Heart left ventricle (tissue), 16 donors: ENCODE results near the gene SPPL2C. TPM values are rescaled to one million over a fixed set of nuclear protein-coding genes. Genes with fewer than 3 reads are reported as not detected.

Experiments
- ATAC-seq, 4 donors: fragments of 200-7000 bp; cut with Tn5 transposase; one replicate each; pipeline ENCODE4 v1.9.1; 2020 to 2022; ENCODE audit warnings: moderate library complexity in 4 of 4, mild to moderate bottlenecking in 3 of 4, moderate number of reproducible peaks in 1 of 4
- DNase-seq, 5 donors: peaks; one replicate each; pipeline ENCODE4 v3.0.0-alpha.2; 2020
- H3K27ac ChIP-seq, 12 donors: fragments of 200-600 bp; sonication (generic) in 4 of 12; one replicate each; pipeline versions ENCODE4 v1.5.0 to v1.8.0; 2016 to 2022; ENCODE audit warnings: mild to moderate bottlenecking in 2 of 12
- H3K27me3 ChIP-seq, 9 donors: fragments of 200-600 bp; sonication (generic) in 2 of 9; one replicate each; pipeline versions ENCODE4 v1.5.1 to v1.8.0; 2016 to 2022; ENCODE audit warnings: mild to moderate bottlenecking in 3 of 9
- H3K36me3 ChIP-seq, 9 donors: fragments of 200-600 bp; sonication (generic) in 2 of 9; one replicate each; pipeline versions ENCODE4 v1.5.0 to v1.8.0; 2018 to 2022; ENCODE audit warnings: mild to moderate bottlenecking in 2 of 9
- H3K4me1 ChIP-seq, 12 donors: fragments of 200-600 bp; sonication (generic) in 4 of 12; one replicate each; pipeline versions ENCODE4 v1.5.0 to v1.8.0; 2016 to 2022; ENCODE audit warnings: mild to moderate bottlenecking in 3 of 12
- H3K4me3 ChIP-seq, 12 donors: fragments of 200-600 bp; sonication (generic) in 4 of 12; one replicate each; pipeline versions ENCODE4 v1.5.0 to v1.8.0; 2017 to 2022; ENCODE audit warnings: mild to moderate bottlenecking in 9 of 12, moderate library complexity in 4 of 12
- H3K9me3 ChIP-seq, 12 donors: fragments of 200-600 bp; sonication (generic) in 4 of 12; one replicate each; pipeline versions ENCODE4 v1.5.0 to v1.8.0; 2016 to 2022; ENCODE audit warnings: mild to moderate bottlenecking in 1 of 12
- POLR2A ChIP-seq, 2 donors: fragments of 450-650 bp; IDR thresholded peaks; one replicate each; pipeline ENCODE4 v1.6.1; 2017; ENCODE audit warnings: antibody characterized with exemption in 2 of 2, mild to moderate bottlenecking in 2 of 2, moderate library complexity in 2 of 2
- WGBS, 4 donors: extraction: QIAGEN DNeasy Blood & Tissue Kit in 2 of 4; methylation state at CpG; one replicate each; pipeline versions ENCODE4 v1.1.5 to v1.1.7; 2013 to 2018; 5-methylcytosine and 5-hydroxymethylcytosine counted together
- intact Hi-C, 10 donors: fragments of 100-400 bp; cut with DNase I; formaldehyde crosslinking; loops; one replicate each; pipeline versions ENCODE4 v1.11.1 to v1.14.2; 2022
- polyA plus RNA-seq, 2 donors: library from polyadenylated mRNA; stranded (reverse); fragments of 200-250 nt; gene quantifications; one replicate each; pipeline ENCODE4 v1.2.3, GENCODE V29; 2013
- total RNA-seq, 9 donors: library from RNA; depleted of rRNA in 2 of 9; stranded (reverse); fragments of >200 nt in 2 of 9; fragmentation: NEBNext Ultra II Directional in 3 of 9; extraction: Animal tissue kit (Norgen Biotek cat#: 25700) in 3 of 9; gene quantifications; one replicate each; pipeline versions ENCODE4 v1.1.0 to v1.2.4, GENCODE V29; 2016 to 2023
- TF ChIP-seq, protein P1 (sequence below), 12 donors: fragments of 200-600 bp; sonication (generic) in 4 of 12; IDR thresholded peaks; one replicate each; pipeline versions ENCODE4 v1.5.0 to v1.8.0; 2018 to 2022; ENCODE audit warnings: antibody characterized with exemption in 12 of 12, mild to moderate bottlenecking in 5 of 12
- donor health status: ischemic (EF 13 %, LVEDD 7.1; RV severe dilation, severe dysfunction).
- donor health status: healthy with polysubstance abuse.
- donor health status: DM: no; HTN: yes; CAD: no.
- donor health status: DM: no; HTN: no; CAD: no.
- donor health status: ischemic (EF 25% LVEDD 6.9; RV normal size, moderate dysfunction).
- donor health status: ischemic (EF 25% LVEDD 5.7; RV mildly dilated, moderate dysfunction).
- donor health status: healthy.
- donor health status: DM: yes; HTN: yes; CAD: no.
- donor health status: ischemic (EF 35%, LVEDD 5.7; RV mildly dilated, moderate dysfunction).
- donor health status: nonischemic (EF 11% LVEDD 7.7; RV severe dilation, severe dysfunction).
- donor health status: DM: yes; HTN: yes; CAD: no.
- donor health status: PGD.
- donor health status: ischemic (EF 29% LVEDD 5.4; RV normal size, mild dysfunction).
- donor health status: nonischemic (EF 23%, LVEDD 6.1; RV moderate dilation, normal function).

The SPPL2C gene
- total and polyA plus RNA-seq, 11 donors = not detected

DNA sequence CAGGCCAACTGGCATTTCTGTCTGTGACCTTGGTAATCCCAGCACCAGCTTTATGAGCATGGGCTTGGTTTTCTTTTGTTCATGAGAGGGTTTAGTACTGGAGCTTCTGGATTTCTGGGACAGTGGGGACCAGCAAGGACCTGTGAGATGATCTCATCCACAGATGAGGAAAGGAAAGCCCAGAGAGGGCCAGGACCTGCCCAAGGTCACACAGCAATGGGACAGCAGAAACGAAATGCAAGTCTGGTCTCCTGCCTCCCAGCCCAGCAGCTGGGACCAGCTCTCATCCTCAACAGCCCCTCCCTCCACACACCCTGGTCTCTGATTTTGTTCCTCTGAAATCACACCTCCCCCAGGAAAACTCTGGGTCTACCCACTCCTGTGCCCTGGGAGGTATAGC, 7.2 kb downstream of the SPPL2C start:
- TF ChIP-seq, protein P1, sequence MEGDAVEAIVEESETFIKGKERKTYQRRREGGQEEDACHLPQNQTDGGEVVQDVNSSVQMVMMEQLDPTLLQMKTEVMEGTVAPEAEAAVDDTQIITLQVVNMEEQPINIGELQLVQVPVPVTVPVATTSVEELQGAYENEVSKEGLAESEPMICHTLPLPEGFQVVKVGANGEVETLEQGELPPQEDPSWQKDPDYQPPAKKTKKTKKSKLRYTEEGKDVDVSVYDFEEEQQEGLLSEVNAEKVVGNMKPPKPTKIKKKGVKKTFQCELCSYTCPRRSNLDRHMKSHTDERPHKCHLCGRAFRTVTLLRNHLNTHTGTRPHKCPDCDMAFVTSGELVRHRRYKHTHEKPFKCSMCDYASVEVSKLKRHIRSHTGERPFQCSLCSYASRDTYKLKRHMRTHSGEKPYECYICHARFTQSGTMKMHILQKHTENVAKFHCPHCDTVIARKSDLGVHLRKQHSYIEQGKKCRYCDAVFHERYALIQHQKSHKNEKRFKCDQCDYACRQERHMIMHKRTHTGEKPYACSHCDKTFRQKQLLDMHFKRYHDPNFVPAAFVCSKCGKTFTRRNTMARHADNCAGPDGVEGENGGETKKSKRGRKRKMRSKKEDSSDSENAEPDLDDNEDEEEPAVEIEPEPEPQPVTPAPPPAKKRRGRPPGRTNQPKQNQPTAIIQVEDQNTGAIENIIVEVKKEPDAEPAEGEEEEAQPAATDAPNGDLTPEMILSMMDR (IDR thresholded peaks at IDR 0.05) = no peak
- no peak for TF ChIP-seq POLR2A (IDR thresholded peaks at IDR 0.05)
- no peak for ATAC-seq
- Histone ChIP-seq H3K27ac (no peak overlapping the region), H3K4me3 (no peak overlapping the region), H3K36me3 (no peaks in the 10 kb centered on the region), H3K9me3 (no peaks in the 10 kb centered on the region), H3K4me1 (peaks cover 0 to 3% (median 0%) of the 10 kb centered on the region in 12 donors), H3K27me3 (peaks cover 0 to 23% (median 0%) of the 10 kb centered on the region in 9 donors)
- intact Hi-C loops = loop anchor here in 8 of 10 donors (1.0 to 5.0 kb wide), 4 partner anchors 130 to 215 kb away; no protein-coding TSS in a partner anchor
- no peak for DNase-seq
- WGBS, 4 donors = 64 to 100% (median 78%) methylated on average over 1 of the region's 1 CpG

DNA sequence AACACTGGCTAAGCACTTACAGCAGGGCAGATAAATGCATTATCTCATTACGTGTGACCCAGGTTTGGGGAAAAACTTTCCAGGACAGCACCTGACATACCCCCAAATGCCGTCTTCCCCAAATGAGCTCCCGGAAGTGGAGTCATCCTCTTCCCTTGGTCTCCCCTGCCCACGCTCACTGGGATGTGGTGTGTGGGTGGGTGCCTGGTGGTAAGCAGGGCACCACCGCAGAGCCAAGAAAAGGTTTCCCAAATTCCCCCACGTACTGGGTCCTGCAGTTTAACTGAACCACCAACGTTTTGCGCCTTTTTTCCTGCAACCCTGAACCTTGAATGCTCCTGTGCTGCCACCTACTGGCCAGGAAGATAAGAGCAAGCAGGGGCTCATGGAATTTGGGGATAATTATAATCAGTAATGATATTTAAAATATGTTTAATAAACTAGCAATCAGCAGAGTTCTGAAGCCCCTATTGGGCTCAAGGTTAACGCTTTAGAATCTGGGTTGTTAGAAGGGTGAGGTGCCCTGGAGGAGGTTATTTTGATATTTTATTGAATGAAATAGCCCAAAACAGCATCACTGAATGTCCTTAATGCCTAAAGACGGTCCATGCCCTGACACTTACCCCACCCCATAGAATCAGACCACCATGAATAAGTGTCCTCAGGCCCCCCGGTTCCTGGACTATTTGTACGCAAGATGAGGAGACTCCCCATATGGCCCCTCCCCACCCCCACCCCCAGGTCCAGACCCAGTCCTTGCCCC, 8.0 kb downstream of the SPPL2C start:
- peaks cover 0 to 23% (median 0%) of the 10 kb centered on the region in 9 donors for H3K27me3 ChIP-seq
- peak in 2 of 5 donors; percentile 40 to 48 for DNase-seq

DNA sequence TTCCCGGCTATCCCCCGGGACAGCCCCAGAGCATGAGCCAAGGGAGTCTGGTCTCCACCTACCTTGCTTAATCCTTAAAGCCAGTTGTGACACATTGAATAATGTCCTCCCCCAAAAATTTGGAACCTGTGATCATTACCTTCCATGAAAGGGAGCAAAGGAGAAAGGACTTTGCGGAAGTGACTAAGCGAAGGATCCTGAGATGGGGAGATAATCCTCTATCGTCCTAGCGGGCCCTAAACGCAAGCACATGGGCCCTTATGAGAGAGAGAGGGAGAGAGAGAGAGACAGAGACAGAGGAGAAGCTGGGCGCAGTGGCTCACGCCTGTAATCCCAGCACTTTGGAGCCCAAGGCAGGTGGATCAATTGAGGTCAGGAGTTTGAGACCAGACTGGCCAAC, 9.5 kb downstream of the SPPL2C start:
- ATAC-seq (no peak), DNase-seq (no peak)
- TF ChIP-seq, protein P1 (IDR thresholded peaks at IDR 0.05) = no peak
- no peak for TF ChIP-seq POLR2A (IDR thresholded peaks at IDR 0.05)
- H3K4me1 ChIP-seq = no peaks in the 10 kb centered on the region
- no peak overlapping the region for H3K27ac ChIP-seq
- H3K27me3 ChIP-seq = peaks cover 0 to 23% (median 2%) of the 10 kb centered on the region in 9 donors
- H3K36me3 ChIP-seq = no peaks in the 10 kb centered on the region
- no peak overlapping the region for H3K4me3 ChIP-seq
- intact Hi-C loops = loop anchor here in 8 of 10 donors (5.0 kb wide), 3 partner anchors 132 to 217 kb away; no protein-coding TSS in a partner anchor
- WGBS, 4 donors = 78 to 80% (median 80%) methylated on average over 9 of the region's 9 CpGs
- no peaks in the 10 kb centered on the region for H3K9me3 ChIP-seq

More for the DNA sequence above, 8.0 kb downstream of the SPPL2C start:
- ATAC-seq = no peak
- WGBS, 4 donors = 25 to 30% (median 26%) methylated on average over 12 of the region's 12 CpGs
- Histone ChIP-seq H3K4me3 (no peak overlapping the region), H3K9me3 (no peaks in the 10 kb centered on the region), H3K36me3 (no peaks in the 10 kb centered on the region), H3K4me1 (peaks cover 0 to 3% (median 0%) of the 10 kb centered on the region in 12 donors), H3K27ac (no peak overlapping the region)
- intact Hi-C loops = loop anchor here in 8 of 10 donors (1.0 to 5.0 kb wide), 4 partner anchors 130 to 215 kb away; no protein-coding TSS in a partner anchor
- no peak for TF ChIP-seq POLR2A (IDR thresholded peaks at IDR 0.05)
- TF ChIP-seq, protein P1 (IDR thresholded peaks at IDR 0.05) = peak; percentile 79 to 91 (median 86)

DNA sequence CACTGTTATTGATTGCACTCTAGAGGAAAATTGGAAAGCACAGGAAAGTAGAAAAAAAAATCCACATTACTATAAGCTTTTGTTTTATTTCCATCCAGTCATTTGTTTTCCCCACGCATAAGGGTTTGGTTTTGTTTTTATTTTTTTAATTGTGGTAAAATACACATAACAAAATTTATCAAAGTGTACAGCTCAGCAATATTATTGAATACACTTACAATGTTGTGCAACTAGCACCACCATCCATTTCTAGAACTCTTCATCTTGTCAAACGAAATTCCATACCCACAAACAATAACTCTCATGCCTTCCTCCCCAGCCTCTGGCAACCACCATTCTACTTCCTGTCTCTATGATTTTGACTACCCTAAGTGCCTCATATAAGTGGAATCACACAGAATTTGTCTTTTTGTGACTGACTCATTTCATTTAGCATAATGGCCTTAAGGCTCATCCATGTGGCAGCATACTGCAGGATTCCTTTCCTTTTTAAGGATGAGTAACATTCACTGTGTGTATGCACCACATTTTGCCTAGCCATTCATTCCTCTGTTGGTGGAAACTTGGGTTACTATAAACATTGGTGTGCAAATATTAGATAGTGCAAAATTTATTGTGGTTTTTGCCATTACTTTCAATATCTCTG, 11.1 kb downstream of the SPPL2C start:
- H3K27me3 ChIP-seq = peaks cover 0 to 23% (median 2%) of the 10 kb centered on the region in 9 donors
- TF ChIP-seq, protein P1 (IDR thresholded peaks at IDR 0.05) = no peak
- TF ChIP-seq POLR2A (IDR thresholded peaks at IDR 0.05) = no peak
- no peaks in the 10 kb centered on the region for H3K4me1 ChIP-seq
- no peaks in the 10 kb centered on the region for H3K9me3 ChIP-seq
- 66 to 71% (median 70%) methylated on average over 2 of the region's 2 CpGs for WGBS, 4 donors
- intact Hi-C loops = no loop called here
- H3K27ac ChIP-seq = no peak overlapping the region
- no peaks in the 10 kb centered on the region for H3K36me3 ChIP-seq
- DNase-seq (no peak), ATAC-seq (no peak)
- no peak overlapping the region for H3K4me3 ChIP-seq
